ENCODE data around the gene GYS1.
A peak's percentile ranks its signal among the peaks of the same experiment; 100 is the strongest.

GYS1 gene

GRCh38 chr19:49004964-49005614, 12.0 kb upstream of the GYS1 start:
- no peak for DNase-seq
- no peaks in the 10 kb centered on the region for H3K4me1 Mint-ChIP-seq
- H3K27me3 Mint-ChIP-seq = no peaks in the 10 kb centered on the region
- no peaks in the 10 kb centered on the region for H3K9me3 Mint-ChIP-seq
- no peak overlapping the region for H3K4me3 Mint-ChIP-seq
- no peak overlapping the region for H3K27ac Mint-ChIP-seq
- no peak for ATAC-seq

- no peak for ATAC-seq
- H3K4me3 Mint-ChIP-seq = no peak overlapping the region
- no peaks in the 10 kb centered on the region for H3K27me3 Mint-ChIP-seq
- no peak for DNase-seq
- peaks cover 7% of the 10 kb centered on the region for H3K4me1 Mint-ChIP-seq
- no peak overlapping the region for H3K27ac Mint-ChIP-seq
- no peaks in the 10 kb centered on the region for H3K9me3 Mint-ChIP-seq
Observed at GRCh38 chr19:49004133-49004532, 11.0 kb upstream of the GYS1 start.

- no peaks in the 10 kb centered on the region for H3K9me3 Mint-ChIP-seq
- H3K27ac Mint-ChIP-seq = no peak overlapping the region
- no peak overlapping the region for H3K4me3 Mint-ChIP-seq
- no peaks in the 10 kb centered on the region for H3K27me3 Mint-ChIP-seq
- H3K4me1 Mint-ChIP-seq = peaks cover 44% of the 10 kb centered on the region
- ATAC-seq = peak; percentile 87
- peak; percentile 52 to 65 for DNase-seq
Observed at GRCh38 chr19:48999481-49000325, 6.6 kb upstream of the GYS1 start.

GRCh38 chr19:48997972-48998371, 4.9 kb upstream of the GYS1 start:
- peak overlapping the region in 1 of 2 donors; percentile 71 for H3K27ac Mint-ChIP-seq
- H3K27me3 Mint-ChIP-seq = no peaks in the 10 kb centered on the region
- H3K4me1 Mint-ChIP-seq = peaks cover 55% of the 10 kb centered on the region
- no peak overlapping the region for H3K4me3 Mint-ChIP-seq
- H3K9me3 Mint-ChIP-seq = no peaks in the 10 kb centered on the region
- ATAC-seq (no peak), DNase-seq (peak; percentile 49 to 50)

- H3K4me1 Mint-ChIP-seq = peaks cover 74% of the 10 kb centered on the region
- H3K4me3 Mint-ChIP-seq = peak overlapping the region; percentile 90 to 92
- no peaks in the 10 kb centered on the region for H3K9me3 Mint-ChIP-seq
- H3K27me3 Mint-ChIP-seq = no peaks in the 10 kb centered on the region
- DNase-seq = no peak
- ATAC-seq = no peak
- H3K27ac Mint-ChIP-seq = peak overlapping the region; percentile 94 to 98
Observed at GRCh38 chr19:48994035-48994386, 902 bp upstream of the GYS1 start.

- H3K9me3 Mint-ChIP-seq = no peaks in the 10 kb centered on the region
- peak overlapping the region; percentile 90 to 92 for H3K4me3 Mint-ChIP-seq
- DNase-seq = no peak
- no peaks in the 10 kb centered on the region for H3K27me3 Mint-ChIP-seq
- ATAC-seq = no peak
- peak overlapping the region; percentile 93 to 95 for H3K27ac Mint-ChIP-seq
- H3K4me1 Mint-ChIP-seq = peaks cover 76% of the 10 kb centered on the region
Observed at GRCh38 chr19:48992581-48993174, 431 bp downstream of the GYS1 start.

- Mint-ChIP-seq H3K9me3 (no peaks in the 10 kb centered on the region), H3K27ac (peak overlapping the region; percentile 93 to 95), H3K4me3 (peak overlapping the region; percentile 90 to 92), H3K4me1 (peaks cover 77% of the 10 kb centered on the region), H3K27me3 (no peaks in the 10 kb centered on the region)
- ATAC-seq (no peak), DNase-seq (no peak)
Observed at GRCh38 chr19:48991873-48992580, 1.1 kb downstream of the GYS1 start.

GRCh38 chr19:48991011-48991609, 2.0 kb downstream of the GYS1 start:
- Mint-ChIP-seq H3K27ac (peak overlapping the region in 1 of 2 donors; percentile 59), H3K9me3 (no peaks in the 10 kb centered on the region), H3K27me3 (no peaks in the 10 kb centered on the region), H3K4me1 (peaks cover 75% of the 10 kb centered on the region), H3K4me3 (no peak overlapping the region)
- ATAC-seq = no peak
- no peak for DNase-seq

GRCh38 chr19:48990400-48990799, 2.7 kb downstream of the GYS1 start:
- Mint-ChIP-seq H3K4me3 (no peak overlapping the region), H3K9me3 (no peaks in the 10 kb centered on the region), H3K27ac (peak overlapping the region in 1 of 2 donors; percentile 0), H3K4me1 (peaks cover 68% of the 10 kb centered on the region), H3K27me3 (no peaks in the 10 kb centered on the region)
- DNase-seq = no peak
- ATAC-seq = no peak

GRCh38 chr19:48989701-48990291, 3.3 kb downstream of the GYS1 start:
- Mint-ChIP-seq H3K27me3 (no peaks in the 10 kb centered on the region), H3K4me1 (peaks cover 62% of the 10 kb centered on the region), H3K27ac (no peak overlapping the region), H3K4me3 (no peak overlapping the region), H3K9me3 (no peaks in the 10 kb centered on the region)
- DNase-seq (no peak), ATAC-seq (no peak)

GRCh38 chr19:48988860-48989259, 4.2 kb downstream of the GYS1 start:
- Mint-ChIP-seq H3K27ac (peak overlapping the region in 1 of 2 donors; percentile 84), H3K27me3 (no peaks in the 10 kb centered on the region), H3K4me3 (no peak overlapping the region), H3K4me1 (peaks cover 53% of the 10 kb centered on the region), H3K9me3 (no peaks in the 10 kb centered on the region)
- ATAC-seq = no peak
- no peak for DNase-seq

- H3K4me1 Mint-ChIP-seq = peaks cover 50% of the 10 kb centered on the region
Observed at GRCh38 chr19:48988286-48988685, 4.8 kb downstream of the GYS1 start.

GRCh38 chr19:48987323-48987722, 5.8 kb downstream of the GYS1 start:
- Mint-ChIP-seq H3K27ac (no peak overlapping the region), H3K27me3 (no peaks in the 10 kb centered on the region), H3K4me1 (peaks cover 46% of the 10 kb centered on the region), H3K4me3 (peak overlapping the region in 1 of 2 donors; percentile 1), H3K9me3 (no peaks in the 10 kb centered on the region)
- ATAC-seq (no peak), DNase-seq (no peak)

More at GRCh38 chr19:48988286-48988685, 4.8 kb downstream of the GYS1 start:
- Mint-ChIP-seq H3K9me3 (no peaks in the 10 kb centered on the region), H3K4me3 (no peak overlapping the region), H3K27ac (peak overlapping the region in 1 of 2 donors; percentile 91), H3K27me3 (no peaks in the 10 kb centered on the region)
- DNase-seq = no peak
- no peak for ATAC-seq

GRCh38 chr19:48986211-48986610, 6.9 kb downstream of the GYS1 start:
- Mint-ChIP-seq H3K4me1 (peaks cover 35% of the 10 kb centered on the region), H3K27ac (no peak overlapping the region), H3K27me3 (no peaks in the 10 kb centered on the region), H3K9me3 (no peaks in the 10 kb centered on the region), H3K4me3 (no peak overlapping the region)
- DNase-seq (no peak), ATAC-seq (no peak)

GRCh38 chr19:48985711-48986110, 7.4 kb downstream of the GYS1 start:
- Mint-ChIP-seq H3K4me3 (no peak overlapping the region), H3K4me1 (peaks cover 30% of the 10 kb centered on the region), H3K27me3 (no peaks in the 10 kb centered on the region), H3K9me3 (no peaks in the 10 kb centered on the region), H3K27ac (peak overlapping the region in 1 of 2 donors; percentile 48)
- DNase-seq (no peak), ATAC-seq (no peak)
